ENCODE data around the gene ITK.

The ITK gene

GRCh38 chr5:157278319-157279037 lies 97.8 kb downstream of the ITK start:
- FAIRE-seq: no peak
- DNase-seq (ENCODE audit: low spot score): no peak

GRCh38 chr5:157279605-157280239 lies 99.1 kb downstream of the ITK start:
- DNase-seq (ENCODE audit: low spot score) (no peak), FAIRE-seq (no peak)

GRCh38 chr5:157280927-157281326 lies 100.3 kb downstream of the ITK start:
- FAIRE-seq (no peak), DNase-seq (ENCODE audit: low spot score) (no peak)

GRCh38 chr5:157282150-157282549 lies 101.5 kb downstream of the ITK start:
- DNase-seq (ENCODE audit: low spot score) (no peak), FAIRE-seq (no peak)

- peak; percentile 30 for FAIRE-seq
- DNase-seq (ENCODE audit: low spot score): no peak
These were observed 102.8 kb downstream of the ITK start for GRCh38 chr5:157283434-157283833.

GRCh38 chr5:157284458-157285212 lies 104.0 kb downstream of the ITK start:
- DNase-seq (ENCODE audit: low spot score) (no peak), FAIRE-seq (no peak)

- FAIRE-seq (no peak), DNase-seq (ENCODE audit: low spot score) (no peak)
These were observed 104.8 kb downstream of the ITK start for GRCh38 chr5:157285310-157286035.

- FAIRE-seq (no peak), DNase-seq (ENCODE audit: low spot score) (no peak)
These were observed 106.1 kb downstream of the ITK start for GRCh38 chr5:157286761-157287211.

- DNase-seq (ENCODE audit: low spot score) (no peak), FAIRE-seq (no peak)
These were observed 107.9 kb downstream of the ITK start for GRCh38 chr5:157288405-157289163.

GRCh38 chr5:157289164-157289819 lies 108.7 kb downstream of the ITK start:
- DNase-seq (ENCODE audit: low spot score) (no peak), FAIRE-seq (no peak)

GRCh38 chr5:157290156-157290980 lies 109.7 kb downstream of the ITK start:
- no peak for FAIRE-seq

GRCh38 chr5:157290981-157291711 lies 110.5 kb downstream of the ITK start:
- DNase-seq (ENCODE audit: low spot score) (no peak), FAIRE-seq (no peak)

More at GRCh38 chr5:157290156-157290980, 109.7 kb downstream of the ITK start:
- DNase-seq (ENCODE audit: low spot score): peak; percentile 72

- DNase-seq (ENCODE audit: low spot score) (no peak), FAIRE-seq (no peak)
These were observed 112.0 kb downstream of the ITK start for GRCh38 chr5:157292599-157292998.

- DNase-seq (ENCODE audit: low spot score) (no peak), FAIRE-seq (no peak)
These were observed 113.9 kb downstream of the ITK start for GRCh38 chr5:157294407-157295091.

- FAIRE-seq: no peak
- no peak for DNase-seq (ENCODE audit: low spot score)
These were observed 114.6 kb downstream of the ITK start for GRCh38 chr5:157295247-157295646.

- FAIRE-seq (no peak), DNase-seq (ENCODE audit: low spot score) (no peak)
These were observed 119.9 kb downstream of the ITK start for GRCh38 chr5:157300564-157300963.

GRCh38 chr5:157301066-157301465 lies 120.4 kb downstream of the ITK start:
- no peak for DNase-seq (ENCODE audit: low spot score)
- FAIRE-seq: no peak

- FAIRE-seq: no peak
- no peak for DNase-seq (ENCODE audit: low spot score)
These were observed 122.4 kb downstream of the ITK start for GRCh38 chr5:157303023-157303422.
